Colonic mucosa (tissue), 4 donors: ENCODE measurements around the gene TBC1D9. TPM values are rescaled to one million over a fixed set of nuclear protein-coding genes. Genes with fewer than 3 reads are reported as not detected.

Source experiments
- DNase-seq: peaks from one replicate; pipeline ENCODE4 v3.0.0-alpha.2; 2020
- H3K27ac ChIP-seq: fragments of 200-600 bp; one replicate; pipeline ENCODE4 v1.8.0; 2021
- H3K27me3 ChIP-seq: fragments of 200-600 bp; one replicate; pipeline ENCODE4 v1.8.0; 2021
- H3K36me3 ChIP-seq: fragments of 200-600 bp; one replicate; pipeline ENCODE4 v1.8.0; 2021
- H3K4me1 ChIP-seq: fragments of 200-600 bp; one replicate; pipeline ENCODE4 v1.8.0; 2021; ENCODE audit warnings: mild to moderate bottlenecking
- H3K4me3 ChIP-seq: fragments of 200-600 bp; one replicate; pipeline ENCODE4 v1.8.0; 2021
- H3K9ac ChIP-seq, 2 donors: one replicate each; pipeline ENCODE4 v1.7.0; 2013; ENCODE audit warnings: control low read depth in 2 of 2, low read depth in 2 of 2, low read length in 2 of 2
- H3K9me3 ChIP-seq: fragments of 200-600 bp; one replicate; pipeline ENCODE4 v1.8.0; 2021
- intact Hi-C: fragments of 100-400 bp; cut with DNase I; formaldehyde crosslinking; loops from one replicate; pipeline ENCODE4 v1.14.1; 2022
- total RNA-seq, 2 donors: library from RNA; stranded (reverse); fragmentation: NEBNext Ultra II Directional in 1 of 2; extraction: Animal tissue kit (Norgen Biotek cat#: 25700) in 1 of 2; gene quantifications; one replicate each; pipeline ENCODE4 v1.2.1, GENCODE V29; 2021
- TF ChIP-seq, protein P1 (sequence below): fragments of 200-600 bp; IDR thresholded peaks from one replicate; pipeline ENCODE4 v1.8.0; 2022; ENCODE audit warnings: antibody characterized with exemption, mild to moderate bottlenecking
- donor health status: healthy.
- donor health status: DM: no; HTN: no; CAD: no.
- donor health status: DM: no; HTN: no; CAD: no.

The TBC1D9 gene
- total RNA-seq, 2 donors from 2014 or later: 6.8 to 11.6 TPM

DNA sequence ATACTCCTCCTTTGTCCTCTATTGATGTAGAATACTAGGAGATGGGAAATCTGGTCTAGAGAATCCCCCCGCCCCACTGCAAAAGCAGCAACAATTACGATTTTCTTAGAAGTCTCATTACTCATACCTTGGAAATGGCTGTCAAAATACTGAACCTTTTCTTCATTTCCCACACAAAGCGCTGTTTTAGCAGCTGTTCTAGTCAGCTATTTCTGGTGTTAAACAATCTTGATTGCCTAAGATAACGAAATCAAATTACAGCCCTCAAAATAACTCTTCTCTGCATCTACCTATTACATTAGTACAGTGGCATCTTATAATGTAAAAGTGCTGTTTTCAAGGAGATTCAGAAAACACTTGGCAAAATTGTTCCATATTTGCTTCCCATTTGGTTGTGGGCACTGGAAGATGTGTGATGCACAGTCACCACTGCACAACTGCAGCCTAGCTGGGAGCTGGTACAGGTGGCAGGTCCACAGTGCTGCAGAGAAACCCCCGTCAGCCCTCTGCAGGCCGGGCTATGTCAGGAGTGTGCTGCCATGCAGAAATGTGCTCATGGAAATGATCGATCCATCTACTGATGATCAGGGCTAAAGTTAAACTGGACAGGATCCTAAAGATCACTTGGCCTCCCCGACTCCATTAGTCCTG, 50.4 kb downstream of the TBC1D9 start:
- no peaks in the 10 kb centered on the region for H3K27me3 ChIP-seq
- DNase-seq: no peak
- no peak overlapping the region for H3K4me3 ChIP-seq
- H3K4me1 ChIP-seq: no peaks in the 10 kb centered on the region
- no peak overlapping the region for H3K27ac ChIP-seq
- no peak overlapping the region for H3K9ac ChIP-seq
- H3K9me3 ChIP-seq: no peaks in the 10 kb centered on the region
- intact Hi-C loops: no loop called here
- no peaks in the 10 kb centered on the region for H3K36me3 ChIP-seq
- TF ChIP-seq, protein P1, sequence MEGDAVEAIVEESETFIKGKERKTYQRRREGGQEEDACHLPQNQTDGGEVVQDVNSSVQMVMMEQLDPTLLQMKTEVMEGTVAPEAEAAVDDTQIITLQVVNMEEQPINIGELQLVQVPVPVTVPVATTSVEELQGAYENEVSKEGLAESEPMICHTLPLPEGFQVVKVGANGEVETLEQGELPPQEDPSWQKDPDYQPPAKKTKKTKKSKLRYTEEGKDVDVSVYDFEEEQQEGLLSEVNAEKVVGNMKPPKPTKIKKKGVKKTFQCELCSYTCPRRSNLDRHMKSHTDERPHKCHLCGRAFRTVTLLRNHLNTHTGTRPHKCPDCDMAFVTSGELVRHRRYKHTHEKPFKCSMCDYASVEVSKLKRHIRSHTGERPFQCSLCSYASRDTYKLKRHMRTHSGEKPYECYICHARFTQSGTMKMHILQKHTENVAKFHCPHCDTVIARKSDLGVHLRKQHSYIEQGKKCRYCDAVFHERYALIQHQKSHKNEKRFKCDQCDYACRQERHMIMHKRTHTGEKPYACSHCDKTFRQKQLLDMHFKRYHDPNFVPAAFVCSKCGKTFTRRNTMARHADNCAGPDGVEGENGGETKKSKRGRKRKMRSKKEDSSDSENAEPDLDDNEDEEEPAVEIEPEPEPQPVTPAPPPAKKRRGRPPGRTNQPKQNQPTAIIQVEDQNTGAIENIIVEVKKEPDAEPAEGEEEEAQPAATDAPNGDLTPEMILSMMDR: no peak

DNA sequence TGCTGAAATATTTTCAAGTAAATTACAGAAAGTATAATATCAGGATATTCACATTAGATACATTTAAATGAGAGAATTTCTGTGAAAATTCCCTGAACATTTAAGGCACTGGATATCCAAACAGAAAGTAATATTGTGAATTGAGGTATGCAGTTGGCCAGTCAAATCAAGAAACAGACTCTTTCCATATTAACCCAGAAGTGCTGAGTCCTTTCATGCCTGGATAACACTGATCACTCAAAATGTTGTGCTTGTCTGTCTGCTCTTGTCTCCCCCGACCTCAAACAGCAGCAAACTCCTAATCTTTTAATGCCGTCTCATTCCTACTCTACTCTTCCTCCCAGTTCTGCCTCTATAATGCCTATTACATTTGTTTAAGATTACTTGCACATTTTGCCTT, 51.2 kb downstream of the TBC1D9 start:
- DNase-seq: no peak
- Histone ChIP-seq H3K27me3 (no peaks in the 10 kb centered on the region), H3K36me3 (no peaks in the 10 kb centered on the region), H3K27ac (no peak overlapping the region), H3K4me1 (no peaks in the 10 kb centered on the region), H3K4me3 (no peak overlapping the region), H3K9me3 (no peaks in the 10 kb centered on the region), H3K9ac (no peak overlapping the region)
- intact Hi-C loops: no loop called here
- TF ChIP-seq, protein P1: no peak

DNA sequence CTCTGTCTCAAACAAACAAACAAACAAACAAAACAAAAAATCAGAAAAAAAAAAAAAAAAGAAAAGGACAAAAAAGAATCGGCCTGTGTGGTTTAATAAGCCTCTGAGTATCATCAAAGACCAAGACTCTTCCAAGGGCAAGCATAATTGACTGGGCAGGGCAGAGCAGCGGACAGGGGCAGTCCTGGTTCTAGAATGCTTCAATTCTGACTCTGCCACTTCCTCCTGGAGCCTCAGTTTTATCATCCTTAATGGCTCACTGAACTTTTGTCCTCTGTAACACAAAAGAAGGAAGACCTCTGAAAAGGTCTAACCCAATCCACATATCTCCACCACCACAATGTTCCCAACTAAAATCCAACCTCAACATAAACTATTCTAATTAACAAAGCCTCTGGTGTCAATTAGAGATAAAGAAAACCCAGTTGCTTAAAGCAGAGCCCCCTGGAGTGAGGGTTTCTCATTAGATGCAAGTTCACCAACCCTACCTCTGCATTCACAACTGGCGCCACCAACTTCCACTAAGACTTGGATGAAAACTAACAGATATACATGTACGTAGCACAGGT, 51.7 kb downstream of the TBC1D9 start:
- no peaks in the 10 kb centered on the region for H3K9me3 ChIP-seq
- H3K36me3 ChIP-seq: no peaks in the 10 kb centered on the region
- intact Hi-C loops: no loop called here
- no peak overlapping the region for H3K9ac ChIP-seq
- no peak overlapping the region for H3K4me3 ChIP-seq
- no peak overlapping the region for H3K27ac ChIP-seq
- TF ChIP-seq, protein P1: no peak
- no peaks in the 10 kb centered on the region for H3K4me1 ChIP-seq
- DNase-seq: no peak
- no peaks in the 10 kb centered on the region for H3K27me3 ChIP-seq

DNA sequence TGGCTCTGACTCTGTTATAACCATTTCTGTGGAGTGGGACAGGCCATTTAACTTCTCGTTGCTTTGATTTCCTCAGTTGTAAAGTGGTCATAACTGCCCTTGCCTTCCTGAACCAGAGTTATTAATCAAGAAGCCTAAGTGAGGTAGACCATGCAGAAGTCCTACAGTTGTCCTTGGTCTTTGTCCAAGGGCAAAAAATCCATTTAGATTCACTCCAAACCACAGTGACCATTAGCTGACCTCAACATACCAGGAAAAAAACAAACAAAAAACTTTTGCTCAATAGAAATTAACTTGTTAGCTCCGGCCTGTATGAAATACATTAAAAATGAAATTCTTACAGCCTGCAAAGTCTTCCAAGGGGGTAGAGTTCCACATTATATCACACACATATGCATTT, 52.7 kb downstream of the TBC1D9 start:
- H3K27ac ChIP-seq: no peak overlapping the region
- no peaks in the 10 kb centered on the region for H3K36me3 ChIP-seq
- no peaks in the 10 kb centered on the region for H3K4me1 ChIP-seq
- H3K9ac ChIP-seq: no peak overlapping the region
- H3K27me3 ChIP-seq: no peaks in the 10 kb centered on the region
- no peak overlapping the region for H3K4me3 ChIP-seq
- TF ChIP-seq, protein P1: no peak
- no peaks in the 10 kb centered on the region for H3K9me3 ChIP-seq
- intact Hi-C loops: no loop called here
- DNase-seq: no peak

DNA sequence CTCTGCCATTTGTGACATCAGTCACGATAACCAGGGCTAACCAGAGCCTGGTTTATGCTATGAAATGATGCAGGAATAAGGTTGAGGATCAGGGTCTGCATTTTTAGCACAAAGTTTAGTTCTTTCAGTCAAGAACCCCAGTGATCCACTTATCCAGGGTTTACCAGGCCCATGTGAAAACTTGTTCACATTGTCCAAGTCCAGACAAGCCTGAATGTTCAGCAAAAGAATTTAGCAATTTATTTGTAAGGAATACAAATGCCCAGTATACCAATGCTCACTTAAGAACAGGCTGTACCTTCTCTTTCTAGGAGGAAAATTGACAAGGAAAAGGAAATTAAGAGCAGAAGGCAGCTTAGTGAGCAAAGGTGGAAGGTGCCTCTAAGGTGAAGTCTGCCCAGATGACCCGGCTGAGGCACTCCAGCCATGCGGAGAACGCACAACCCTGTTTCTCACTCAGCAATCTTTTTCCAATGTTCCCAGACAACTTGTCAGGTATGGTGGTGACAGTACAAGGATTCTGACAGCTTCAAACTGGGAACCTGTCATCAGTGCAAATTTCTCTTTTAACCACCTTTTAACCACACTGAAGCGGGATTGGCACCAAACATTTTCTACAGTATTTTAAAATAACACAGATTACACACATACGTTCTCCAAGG, 54.0 kb downstream of the TBC1D9 start:
- TF ChIP-seq, protein P1: no peak
- H3K9ac ChIP-seq: no peak overlapping the region
- no peak for DNase-seq
- no peak overlapping the region for H3K4me3 ChIP-seq
- H3K4me1 ChIP-seq: no peaks in the 10 kb centered on the region
- H3K36me3 ChIP-seq: no peaks in the 10 kb centered on the region
- intact Hi-C loops: no loop called here
- H3K27me3 ChIP-seq: no peaks in the 10 kb centered on the region
- no peaks in the 10 kb centered on the region for H3K9me3 ChIP-seq
- H3K27ac ChIP-seq: no peak overlapping the region
